HUES64 (cell line): Measurements from ENCODE around the gene PDE4D.

Experiments
- H3K27ac ChIP-seq: 2 replicates; pipeline ENCODE4 v1.7.0; 2013; ENCODE audit warnings: low read depth, low read length, inconsistent platforms
- H3K27me3 ChIP-seq: 2 replicates; pipeline ENCODE4 v1.6.1; 2013; ENCODE audit warnings: mild to moderate bottlenecking, low read length; ENCODE audit not compliant: insufficient read depth
- H3K36me3 ChIP-seq: 2 replicates; pipeline ENCODE4 v1.6.1; 2013; ENCODE audit warnings: mild to moderate bottlenecking, low read length; ENCODE audit not compliant: insufficient read depth
- H3K4me1 ChIP-seq: 2 replicates; pipeline ENCODE4 v1.6.1; 2013; ENCODE audit warnings: mild to moderate bottlenecking, low read length, moderate library complexity; ENCODE audit not compliant: insufficient read depth
- H3K4me3 ChIP-seq: 2 replicates; pipeline ENCODE4 v1.5.1; 2013; ENCODE audit warnings: mild to moderate bottlenecking, low read length, moderate library complexity
- H3K9ac ChIP-seq: 2 replicates; pipeline ENCODE4 v1.6.1; 2013; ENCODE audit warnings: mild to moderate bottlenecking, low read depth, low read length
- H3K9me3 ChIP-seq: 2 replicates; pipeline ENCODE4 v1.6.1; 2013; ENCODE audit warnings: low read depth, low read length; ENCODE audit not compliant: insufficient read depth
- WGBS: fragments of 150-250, 120-280 bp; methylation state at CpG from one replicate; pipeline ENCODE4 v1.1.7; 2013; ENCODE audit warnings: missing lambda C conversion rate; 5-methylcytosine and 5-hydroxymethylcytosine counted together

Gene PDE4D

DNA sequence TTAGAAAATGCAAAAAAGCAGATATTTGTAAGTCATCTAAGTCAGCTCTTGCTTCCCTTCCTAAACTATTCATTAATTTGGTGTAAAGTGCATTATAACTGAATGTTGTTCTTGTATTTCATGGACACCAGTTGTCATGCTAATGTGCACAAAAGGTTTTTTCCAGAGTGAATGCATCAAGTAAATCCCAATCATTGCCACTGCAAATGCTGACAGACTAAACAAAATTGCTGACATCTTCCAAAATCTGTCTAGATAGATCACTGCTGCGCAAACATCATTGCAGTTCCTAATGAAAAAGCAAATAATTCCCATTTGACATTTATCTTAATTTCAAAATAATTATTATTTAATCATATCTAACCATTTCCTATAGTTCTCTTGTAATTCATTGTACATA is 161.7 kb downstream of the PDE4D start:
- Histone ChIP-seq H3K36me3 (no peaks in the 10 kb centered on the region), H3K4me1 (no peaks in the 10 kb centered on the region; the same call in 1 of the 2 replicates), H3K9ac (no peak overlapping the region), H3K27ac (no peak overlapping the region), H3K9me3 (no peaks in the 10 kb centered on the region; the same call in 1 of the 2 replicates), H3K4me3 (no peak overlapping the region), H3K27me3 (no peaks in the 10 kb centered on the region)
- 93% methylated on average over 1 of the region's 1 CpG for WGBS

DNA sequence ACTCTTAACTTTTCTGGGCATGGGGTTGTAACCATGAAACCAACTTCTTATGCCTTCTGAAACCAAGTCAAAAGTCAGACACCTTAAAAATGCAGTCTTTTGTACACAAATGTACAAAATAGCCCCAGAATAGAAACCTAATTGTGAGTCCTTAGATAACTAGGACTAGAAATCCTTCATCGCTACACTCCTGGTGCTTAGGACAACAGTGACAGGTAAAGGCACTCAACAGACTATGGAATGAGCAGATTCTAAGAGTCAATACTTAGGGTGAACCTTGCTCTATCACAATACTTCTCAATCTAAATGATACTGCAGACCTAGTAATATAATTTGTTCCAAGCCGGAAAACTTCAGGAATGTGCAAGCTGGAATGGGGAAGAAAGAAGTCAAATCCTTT is 163.7 kb downstream of the PDE4D start:
- WGBS, result 85% methylated on average over 2 of the region's 2 CpGs
- Histone ChIP-seq H3K36me3 (no peaks in the 10 kb centered on the region), H3K9me3 (no peaks in the 10 kb centered on the region), H3K27ac (no peak overlapping the region), H3K9ac (no peak overlapping the region), H3K27me3 (no peaks in the 10 kb centered on the region), H3K4me3 (no peak overlapping the region), H3K4me1 (no peaks in the 10 kb centered on the region; the same call in 1 of the 2 replicates)

DNA sequence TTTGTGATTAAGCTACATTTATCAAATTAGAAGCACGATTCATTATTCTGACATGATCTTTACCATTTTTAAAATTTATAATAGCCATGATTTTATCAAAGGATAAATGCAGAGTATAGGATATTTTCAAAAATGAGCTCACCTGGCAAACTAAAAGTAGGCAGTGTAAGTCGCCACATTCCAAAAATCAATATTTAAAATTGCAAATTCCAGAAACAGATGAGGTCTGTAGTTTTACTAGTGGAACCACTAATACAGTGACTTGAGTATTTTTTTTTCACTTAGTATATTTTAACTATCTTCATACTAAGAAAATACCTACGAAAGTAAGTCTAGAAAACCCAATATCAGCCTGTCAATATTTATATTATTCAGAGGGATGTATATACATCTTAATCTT is 164.2 kb downstream of the PDE4D start:
- no peaks in the 10 kb centered on the region for H3K27me3 ChIP-seq
- H3K9me3 ChIP-seq, result no peaks in the 10 kb centered on the region
- no peak overlapping the region for H3K9ac ChIP-seq
- H3K27ac ChIP-seq, result no peak overlapping the region
- 100% methylated on average over 2 of the region's 3 CpGs for WGBS
- no peak overlapping the region for H3K4me3 ChIP-seq
- H3K36me3 ChIP-seq, result no peaks in the 10 kb centered on the region
- no peaks in the 10 kb centered on the region; the same call in 1 of the 2 replicates for H3K4me1 ChIP-seq

DNA sequence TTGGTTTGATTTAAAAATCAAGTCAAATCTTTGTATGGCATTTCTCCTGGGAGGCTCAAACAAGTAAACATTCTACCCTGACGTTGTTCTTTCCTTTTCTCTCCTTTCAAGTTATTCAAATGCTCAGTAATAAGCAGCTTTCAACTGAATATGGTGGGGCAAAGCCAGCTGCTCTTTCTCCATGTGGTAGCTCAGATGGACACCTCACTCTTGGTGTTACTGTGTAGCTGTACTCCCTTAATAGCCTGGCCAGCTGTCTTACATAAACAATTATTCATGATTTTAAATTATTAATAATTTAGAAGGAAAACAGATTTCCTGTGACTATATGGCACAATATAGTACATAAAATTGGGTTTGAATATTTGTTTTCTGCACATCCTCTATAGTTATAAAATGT is 165.2 kb downstream of the PDE4D start:
- H3K27me3 ChIP-seq, result no peaks in the 10 kb centered on the region
- 53% methylated on average over 1 of the region's 1 CpG for WGBS

DNA sequence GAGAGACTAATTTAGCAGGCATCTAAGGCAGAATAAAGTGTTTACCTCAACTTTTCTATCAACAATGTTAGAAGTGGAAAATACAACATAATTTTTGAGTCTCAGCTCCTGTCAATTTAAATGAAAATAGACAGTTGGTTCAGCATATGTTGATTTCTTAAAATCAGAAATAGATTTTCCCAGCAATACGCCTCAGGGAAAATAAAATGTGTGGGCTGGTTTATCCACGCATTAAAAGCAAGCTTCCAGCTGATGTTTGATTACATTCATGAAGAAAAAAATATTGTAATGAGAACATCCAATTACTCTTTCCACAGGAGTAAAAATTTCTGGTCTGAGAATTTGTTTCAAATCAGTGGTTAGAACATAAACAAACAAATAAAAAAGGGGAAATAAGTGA is 166.3 kb downstream of the PDE4D start:
- no peak overlapping the region for H3K27ac ChIP-seq
- H3K27me3 ChIP-seq, result no peaks in the 10 kb centered on the region
- no peaks in the 10 kb centered on the region for H3K9me3 ChIP-seq
- WGBS, result no CpG with 5 or more reads among the region's 2 CpGs
- no peaks in the 10 kb centered on the region for H3K36me3 ChIP-seq
- H3K9ac ChIP-seq, result no peak overlapping the region
- no peak overlapping the region for H3K4me3 ChIP-seq
- no peaks in the 10 kb centered on the region for H3K4me1 ChIP-seq

More for the DNA sequence above, 165.2 kb downstream of the PDE4D start:
- Histone ChIP-seq H3K4me1 (no peaks in the 10 kb centered on the region; the same call in 1 of the 2 replicates), H3K27ac (no peak overlapping the region), H3K4me3 (no peak overlapping the region), H3K9ac (no peak overlapping the region), H3K36me3 (no peaks in the 10 kb centered on the region), H3K9me3 (no peaks in the 10 kb centered on the region)

DNA sequence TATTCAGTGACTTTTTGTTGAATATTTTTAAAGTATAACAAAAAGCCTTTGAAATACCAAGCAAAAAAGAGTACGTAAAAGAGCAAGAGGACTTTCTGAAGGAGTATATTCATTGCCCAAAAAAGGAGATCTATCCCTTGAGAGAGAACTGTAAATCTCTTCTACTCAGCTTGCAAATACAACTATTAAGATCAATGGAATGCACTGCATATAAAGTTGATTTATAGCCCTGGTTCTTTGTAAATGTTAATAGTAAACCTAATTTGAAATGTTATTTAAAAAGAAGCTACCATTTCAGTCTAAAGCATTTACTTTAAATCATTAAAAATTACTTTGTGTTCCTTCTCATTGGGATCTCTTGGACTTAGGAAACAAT is 168.1 kb downstream of the PDE4D start:
- Histone ChIP-seq H3K27ac (no peak overlapping the region), H3K4me3 (no peak overlapping the region), H3K36me3 (no peaks in the 10 kb centered on the region), H3K9me3 (no peaks in the 10 kb centered on the region), H3K9ac (no peak overlapping the region), H3K27me3 (no peaks in the 10 kb centered on the region), H3K4me1 (no peaks in the 10 kb centered on the region; the same call in 1 of the 2 replicates)
- no CpG with 5 or more reads among the region's 1 CpG for WGBS

DNA sequence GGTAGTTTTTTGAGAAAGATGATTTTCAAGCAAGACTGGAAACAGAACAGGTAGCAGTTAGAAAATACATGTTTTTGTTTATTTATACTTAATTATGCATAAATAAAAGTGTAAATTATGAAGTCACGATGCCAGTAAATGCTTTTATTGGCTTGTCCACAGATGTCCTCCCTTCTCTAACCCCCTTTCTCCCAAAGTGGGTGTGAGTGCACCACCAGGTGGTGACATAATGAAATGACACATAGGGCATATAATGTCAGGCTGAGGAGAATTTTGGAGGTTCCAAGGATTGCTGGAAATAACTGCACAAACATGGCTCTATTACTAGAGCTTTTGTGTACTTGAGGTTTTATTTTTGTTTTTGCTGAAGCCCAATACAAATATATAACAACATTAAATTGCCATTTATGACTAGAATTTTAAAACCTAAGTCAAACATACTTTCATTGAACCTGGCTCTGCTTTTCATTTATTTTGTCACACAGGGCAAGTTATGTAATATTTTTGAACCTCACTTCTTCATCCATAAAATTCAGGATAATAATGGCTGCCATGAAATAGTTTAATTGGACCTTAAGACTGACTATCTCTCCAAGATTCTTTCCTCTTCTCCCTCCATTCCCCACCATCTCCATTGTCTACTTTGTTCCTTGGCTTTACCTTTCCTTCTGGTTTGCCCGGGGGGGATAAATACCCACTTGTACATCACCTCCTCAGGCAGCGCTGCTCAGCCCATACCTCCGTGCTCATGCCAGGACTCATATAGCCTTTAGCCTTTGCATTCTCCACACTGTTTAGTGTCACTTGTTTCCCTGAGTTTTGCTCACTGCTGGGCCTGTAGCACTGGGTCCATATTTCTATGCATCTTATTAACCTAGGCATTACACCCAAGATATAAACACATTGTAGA is 168.8 kb downstream of the PDE4D start:
- no peaks in the 10 kb centered on the region for H3K9me3 ChIP-seq
- no peak overlapping the region for H3K27ac ChIP-seq
- no peaks in the 10 kb centered on the region for H3K27me3 ChIP-seq
- H3K4me3 ChIP-seq, result no peak overlapping the region
- no peaks in the 10 kb centered on the region for H3K36me3 ChIP-seq
- 77% methylated on average over 3 of the region's 4 CpGs for WGBS
- no peaks in the 10 kb centered on the region; the same call in 1 of the 2 replicates for H3K4me1 ChIP-seq
- H3K9ac ChIP-seq, result no peak overlapping the region

DNA sequence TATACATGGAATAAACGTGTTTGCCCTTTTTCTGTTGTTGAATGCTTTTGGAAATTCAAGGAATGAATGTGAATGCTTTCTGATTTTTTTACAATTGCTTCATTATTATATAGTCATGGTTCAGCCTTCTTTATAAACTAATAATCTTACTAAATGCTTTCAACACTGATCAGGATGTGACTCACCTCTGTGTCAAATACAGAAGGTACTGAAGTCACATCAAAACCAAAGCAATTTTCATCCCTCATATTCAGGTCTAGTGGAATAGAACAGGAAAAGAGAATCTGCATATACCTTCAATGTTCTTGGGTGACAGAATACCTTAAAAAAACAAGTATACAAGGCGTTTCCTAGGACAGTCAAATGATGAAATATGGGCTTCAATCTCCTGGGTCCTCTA is 170.7 kb downstream of the PDE4D start:
- 83% methylated on average over 2 of the region's 2 CpGs for WGBS

DNA sequence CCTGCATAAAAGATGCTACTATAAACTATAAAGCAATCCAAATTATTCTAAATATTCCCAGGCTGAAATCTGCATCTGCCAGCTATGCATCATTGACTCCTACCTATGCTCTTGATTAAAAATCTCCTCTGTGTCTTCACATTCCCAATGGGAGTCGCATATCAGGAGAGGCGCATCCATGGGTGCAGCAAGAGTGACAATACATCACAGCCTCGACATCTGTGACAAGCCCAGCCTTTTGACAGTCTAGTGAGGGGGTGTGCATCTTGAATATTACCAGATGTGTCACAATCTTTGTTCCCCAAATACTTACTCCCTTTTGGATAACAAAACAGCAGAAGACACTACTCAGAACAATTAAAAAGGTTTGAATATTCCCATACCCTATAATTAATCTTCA is 171.8 kb downstream of the PDE4D start:
- Histone ChIP-seq H3K9ac (no peak overlapping the region), H3K4me3 (no peak overlapping the region), H3K9me3 (no peaks in the 10 kb centered on the region), H3K4me1 (no peaks in the 10 kb centered on the region; the same call in 1 of the 2 replicates), H3K36me3 (no peaks in the 10 kb centered on the region), H3K27me3 (no peaks in the 10 kb centered on the region), H3K27ac (no peak overlapping the region)
- whole genome bisulfite sequencing, result 99% methylated on average over 3 of the region's 3 CpGs

More for the DNA sequence above, 170.7 kb downstream of the PDE4D start:
- Histone ChIP-seq H3K4me1 (no peaks in the 10 kb centered on the region; the same call in 1 of the 2 replicates), H3K9me3 (no peaks in the 10 kb centered on the region), H3K27ac (no peak overlapping the region), H3K4me3 (no peak overlapping the region), H3K27me3 (no peaks in the 10 kb centered on the region), H3K9ac (no peak overlapping the region), H3K36me3 (no peaks in the 10 kb centered on the region)

DNA sequence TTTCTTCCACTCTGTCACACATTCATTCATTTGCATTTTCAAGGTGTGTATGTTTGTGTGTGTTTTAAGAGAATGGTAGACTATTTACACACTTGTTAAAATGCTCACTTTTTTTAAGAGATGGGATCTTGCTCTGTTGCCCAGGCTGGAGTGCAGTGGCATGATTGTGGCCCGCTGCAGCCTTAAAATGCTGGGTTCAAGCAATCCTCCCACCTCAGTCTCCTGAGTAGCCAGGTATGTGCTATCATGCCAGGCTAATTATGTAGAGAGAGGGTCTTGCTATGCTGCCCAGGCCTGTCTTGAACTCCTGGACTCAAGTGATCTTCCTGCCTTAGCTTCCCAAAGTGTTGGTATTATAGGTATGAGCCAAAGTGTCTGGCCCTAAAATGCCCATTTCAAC is 173.5 kb downstream of the PDE4D start:
- Histone ChIP-seq H3K36me3 (no peaks in the 10 kb centered on the region), H3K4me1 (no peaks in the 10 kb centered on the region; the same call in 1 of the 2 replicates), H3K9ac (no peak overlapping the region), H3K27me3 (no peaks in the 10 kb centered on the region), H3K9me3 (0 out of 2 replicates have a peak, but pooled peaks cover 2% of the 10 kb centered on the region), H3K27ac (no peak overlapping the region), H3K4me3 (no peak overlapping the region)
- WGBS, result 95% methylated on average over 1 of the region's 1 CpG

DNA sequence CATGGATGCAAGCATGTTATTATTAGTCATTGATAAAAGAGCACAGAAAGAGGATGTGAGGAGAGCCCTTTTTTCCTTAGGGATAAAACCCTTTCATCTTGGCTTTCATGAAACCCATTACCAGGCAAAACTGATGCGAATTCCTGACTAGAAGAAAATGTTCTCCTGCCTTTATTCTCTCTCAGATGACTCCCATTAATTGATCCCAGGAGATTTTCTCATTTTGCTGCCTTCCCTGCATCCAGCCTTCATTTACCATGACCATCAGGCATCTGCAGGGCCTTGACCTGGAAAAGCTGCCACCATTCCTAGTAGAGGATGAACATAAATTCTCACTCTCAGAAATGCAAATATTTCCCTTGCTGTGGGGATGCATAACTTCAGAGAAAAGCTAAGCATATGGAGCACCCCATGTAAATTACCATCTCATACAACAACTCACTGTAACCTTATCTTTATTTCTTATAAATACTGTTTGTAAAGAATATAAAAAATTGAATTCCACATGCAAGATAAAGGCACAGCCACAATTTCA is 176.5 kb downstream of the PDE4D start:
- Histone ChIP-seq H3K27ac (no peak overlapping the region), H3K9ac (no peak overlapping the region), H3K4me1 (no peaks in the 10 kb centered on the region; the same call in 1 of the 2 replicates), H3K27me3 (no peaks in the 10 kb centered on the region), H3K4me3 (no peak overlapping the region), H3K9me3 (peaks cover 28% of the 10 kb centered on the region), H3K36me3 (0 out of 2 replicates have a peak, but pooled peaks cover 5% of the 10 kb centered on the region)
- 0% methylated on average over 1 of the region's 1 CpG for WGBS
